Gastrocnemius medialis (tissue), 4 donors: ENCODE results near the gene PGAP3.

Experiments used
- CTCF ChIP-seq, 5 experiments: fragments of 450-650 bp in 3 of 5; fragments of 200-600 bp in 2 of 5; sonication (generic) in 2 of 5; IDR thresholded peaks in 4 of 5; conservative IDR thresholded peaks in 1 of 5; 1 replicate in 4 of 5; 2 replicates in 1 of 5; pipeline ENCODE4 v1.5.1; 2016 to 2019; ENCODE audit warnings: antibody characterized with exemption in 5 of 5, mild to moderate bottlenecking in 3 of 5, moderate library complexity in 3 of 5
- POLR2A ChIP-seq, 2 donors: fragments of 450-650 bp; IDR thresholded peaks; one replicate each; pipeline ENCODE4 v1.6.1; 2017; ENCODE audit warnings: antibody characterized with exemption in 2 of 2, mild to moderate bottlenecking in 2 of 2, moderate library complexity in 2 of 2

- no peak for TF ChIP-seq POLR2A (IDR thresholded peaks at IDR 0.05)
- TF ChIP-seq CTCF (IDR thresholded peaks at IDR 0.05 in 4 of 5, conservative IDR thresholded peaks at IDR 0.05 in 1 of 5), result no peak
These were observed 8.2 kb downstream of the PGAP3 start for GRCh38 chr17:39679521-39680192.
